Uterus (tissue), 2 donors: Measurements from ENCODE around the gene ZNF384.

Experiments
- POLR2A ChIP-seq, 2 donors: fragments of 450-650 bp; IDR thresholded peaks; one replicate each; pipeline ENCODE4 v1.6.1; 2016; ENCODE audit warnings: antibody characterized with exemption in 2 of 2, mild to moderate bottlenecking in 1 of 2, moderate library complexity in 1 of 2
- TF ChIP-seq, protein P1 (sequence below), 4 experiments: fragments of 200-600 bp in 2 of 4; fragments of 450-650 bp in 2 of 4; sonication (generic) in 2 of 4; IDR thresholded peaks; one replicate each; pipeline ENCODE4 v1.5.1; 2016 to 2019; ENCODE audit warnings: antibody characterized with exemption in 4 of 4, mild to moderate bottlenecking in 2 of 4, moderate library complexity in 1 of 4

DNA sequence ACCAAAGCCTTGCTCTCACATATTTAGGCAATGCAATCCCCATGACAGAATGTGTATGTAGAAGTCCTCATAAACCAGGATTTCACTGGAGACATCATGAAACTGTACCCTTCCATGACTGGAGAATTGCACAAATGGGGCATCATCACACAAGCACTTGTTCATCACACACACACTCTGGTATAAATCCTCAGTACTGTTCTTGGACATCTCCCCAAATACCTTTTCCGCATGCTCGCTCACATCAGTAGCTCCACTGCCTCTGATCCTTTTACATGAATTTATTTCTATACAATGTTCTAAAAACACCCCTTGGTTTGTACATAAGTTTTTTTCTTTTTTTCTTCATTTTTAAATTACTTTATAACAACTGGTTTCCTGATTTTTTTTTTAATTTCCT is 23.0 kb downstream of the ZNF384 start:
- TF ChIP-seq, protein P1, sequence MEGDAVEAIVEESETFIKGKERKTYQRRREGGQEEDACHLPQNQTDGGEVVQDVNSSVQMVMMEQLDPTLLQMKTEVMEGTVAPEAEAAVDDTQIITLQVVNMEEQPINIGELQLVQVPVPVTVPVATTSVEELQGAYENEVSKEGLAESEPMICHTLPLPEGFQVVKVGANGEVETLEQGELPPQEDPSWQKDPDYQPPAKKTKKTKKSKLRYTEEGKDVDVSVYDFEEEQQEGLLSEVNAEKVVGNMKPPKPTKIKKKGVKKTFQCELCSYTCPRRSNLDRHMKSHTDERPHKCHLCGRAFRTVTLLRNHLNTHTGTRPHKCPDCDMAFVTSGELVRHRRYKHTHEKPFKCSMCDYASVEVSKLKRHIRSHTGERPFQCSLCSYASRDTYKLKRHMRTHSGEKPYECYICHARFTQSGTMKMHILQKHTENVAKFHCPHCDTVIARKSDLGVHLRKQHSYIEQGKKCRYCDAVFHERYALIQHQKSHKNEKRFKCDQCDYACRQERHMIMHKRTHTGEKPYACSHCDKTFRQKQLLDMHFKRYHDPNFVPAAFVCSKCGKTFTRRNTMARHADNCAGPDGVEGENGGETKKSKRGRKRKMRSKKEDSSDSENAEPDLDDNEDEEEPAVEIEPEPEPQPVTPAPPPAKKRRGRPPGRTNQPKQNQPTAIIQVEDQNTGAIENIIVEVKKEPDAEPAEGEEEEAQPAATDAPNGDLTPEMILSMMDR (IDR thresholded peaks at IDR 0.05): no peak
- TF ChIP-seq POLR2A (IDR thresholded peaks at IDR 0.05): no peak
